Measurements from ENCODE around the gene UPK1B.

DNA sequence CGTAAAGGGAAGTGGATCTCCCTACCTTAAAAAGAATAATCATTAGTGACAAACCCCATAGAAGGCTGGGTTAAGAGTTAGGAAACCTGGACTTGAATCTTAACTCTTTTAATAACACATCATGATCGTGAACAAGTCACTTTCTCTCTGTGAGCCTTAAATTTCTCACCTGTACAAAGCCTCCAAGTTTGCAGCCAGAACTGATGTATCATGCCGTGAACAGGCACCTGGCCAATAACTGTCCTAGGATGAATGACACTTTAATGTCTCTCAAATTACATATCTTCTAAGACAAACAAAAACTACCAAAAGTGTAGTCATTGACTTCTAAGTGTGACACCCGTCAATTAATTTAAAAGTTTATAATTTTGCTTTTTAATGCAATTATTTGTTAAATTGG lies 3.9 kb downstream of the UPK1B start:
- TF ChIP-seq, protein P1, sequence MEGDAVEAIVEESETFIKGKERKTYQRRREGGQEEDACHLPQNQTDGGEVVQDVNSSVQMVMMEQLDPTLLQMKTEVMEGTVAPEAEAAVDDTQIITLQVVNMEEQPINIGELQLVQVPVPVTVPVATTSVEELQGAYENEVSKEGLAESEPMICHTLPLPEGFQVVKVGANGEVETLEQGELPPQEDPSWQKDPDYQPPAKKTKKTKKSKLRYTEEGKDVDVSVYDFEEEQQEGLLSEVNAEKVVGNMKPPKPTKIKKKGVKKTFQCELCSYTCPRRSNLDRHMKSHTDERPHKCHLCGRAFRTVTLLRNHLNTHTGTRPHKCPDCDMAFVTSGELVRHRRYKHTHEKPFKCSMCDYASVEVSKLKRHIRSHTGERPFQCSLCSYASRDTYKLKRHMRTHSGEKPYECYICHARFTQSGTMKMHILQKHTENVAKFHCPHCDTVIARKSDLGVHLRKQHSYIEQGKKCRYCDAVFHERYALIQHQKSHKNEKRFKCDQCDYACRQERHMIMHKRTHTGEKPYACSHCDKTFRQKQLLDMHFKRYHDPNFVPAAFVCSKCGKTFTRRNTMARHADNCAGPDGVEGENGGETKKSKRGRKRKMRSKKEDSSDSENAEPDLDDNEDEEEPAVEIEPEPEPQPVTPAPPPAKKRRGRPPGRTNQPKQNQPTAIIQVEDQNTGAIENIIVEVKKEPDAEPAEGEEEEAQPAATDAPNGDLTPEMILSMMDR (IDR thresholded peaks at IDR 0.05 in 4 of 5, conservative IDR thresholded peaks at IDR 0.05 in 1 of 5), result no peak
- no peak for TF ChIP-seq POLR2A (IDR thresholded peaks at IDR 0.05)
